ENCODE data around the gene SH3BP4. TPM values are rescaled to one million over a fixed set of nuclear protein-coding genes. Genes with fewer than 3 reads are reported as not detected.

SH3BP4 gene
- total RNA-seq, 2 experiments from 2014 or later, result 0.06 TPM; not detected in 1

DNA sequence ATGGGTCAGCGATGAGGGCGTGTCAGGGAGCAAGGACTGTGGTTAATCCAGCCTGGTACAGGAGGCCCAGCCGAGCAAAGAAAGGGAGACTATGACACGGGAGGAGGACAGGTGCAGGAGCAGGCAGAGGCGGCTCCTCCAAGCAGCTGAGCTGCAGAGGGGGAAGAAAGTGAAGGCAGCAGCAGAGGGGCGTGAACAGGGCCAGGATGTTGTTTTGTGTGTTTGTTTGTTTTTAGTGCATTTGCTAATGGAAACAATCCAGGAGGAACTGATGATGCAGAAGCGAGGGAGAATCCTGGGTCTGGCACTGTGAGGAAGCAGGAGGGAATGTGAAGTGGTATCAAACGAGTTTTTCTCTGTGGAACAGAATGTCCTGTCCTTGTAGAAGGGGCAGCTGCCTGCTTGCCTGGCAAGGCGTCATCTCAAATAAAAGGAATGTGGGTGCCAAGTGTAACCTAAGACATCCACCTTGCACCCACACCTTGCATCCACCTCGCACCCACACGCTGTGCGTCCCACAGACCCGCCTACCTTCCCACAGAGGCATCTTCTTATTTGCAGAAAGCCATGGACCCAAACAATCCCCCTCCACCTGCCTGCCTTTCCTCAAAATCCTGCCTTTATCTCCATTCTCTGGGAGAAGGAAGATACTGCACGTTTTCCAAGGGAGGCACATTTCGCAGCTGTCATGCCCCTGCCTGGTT, 134.8 kb downstream of the SH3BP4 start:
- Histone ChIP-seq H3K27ac (ENCODE audit: low read depth, low read length, poor library complexity, severe bottlenecking) (no peak overlapping the region), H3K9me3 (ENCODE audit: low read length) (no peaks in the 10 kb centered on the region), H3K4me1 (ENCODE audit: insufficient read depth, low read length, poor library complexity, severe bottlenecking) (no peaks in the 10 kb centered on the region), H2AFZ (ENCODE audit: low read length) (no peak overlapping the region), H3K4me2 (ENCODE audit: low read length) (no peak overlapping the region), H3K4me3 (ENCODE audit: low read depth, low read length, poor library complexity, severe bottlenecking) (no peak overlapping the region), H3K36me3 (ENCODE audit: insufficient read depth, low read length) (no peaks in the 10 kb centered on the region), H3K79me2 (ENCODE audit: insufficient read depth, low read depth, low read length) (no peaks in the 10 kb centered on the region), H3K9me2 (ENCODE audit: insufficient read depth, low read length) (no peaks in the 10 kb centered on the region), H4K20me1 (ENCODE audit: insufficient read depth, low read length) (no peaks in the 10 kb centered on the region)
- TF ChIP-seq EZH2phosphoT487 (IDR thresholded peaks at IDR 0.05; ENCODE audit: borderline replicate concordance, low read depth, low read length), result no peak
- no peak for TF ChIP-seq CTCF (conservative IDR thresholded peaks at IDR 0.05; ENCODE audit: low read length)
- CTCF ChIA-PET (ENCODE audit: unreplicated experiment), result no interaction called here
- POLR2A ChIA-PET, result no interaction called here
- no peak for DNase-seq (ENCODE audit: low spot score)
- intact Hi-C loops (cut with micrococcal nuclease; ENCODE audit: unreplicated experiment), result no loop called here
- BruUV-seq (replicated peaks), result no TSS peak

GRCh38 chr2:235087832-235088495, 136.1 kb downstream of the SH3BP4 start:
- intact Hi-C loops (cut with micrococcal nuclease; ENCODE audit: unreplicated experiment), result no loop called here
- H3K9me2 ChIP-seq (ENCODE audit: insufficient read depth, low read length), result no peaks in the 10 kb centered on the region

More at GRCh38 chr2:235087832-235088495, 136.1 kb downstream of the SH3BP4 start:
- H3K4me1 ChIP-seq (ENCODE audit: insufficient read depth, low read length, poor library complexity, severe bottlenecking), result no peaks in the 10 kb centered on the region
- POLR2A ChIA-PET, result interaction anchor here (0.6 kb wide), 1 partner anchor 1099 kb away, joined by 6 read pairs; no protein-coding TSS in a partner anchor
- no peak overlapping the region for H3K4me3 ChIP-seq (ENCODE audit: low read depth, low read length, poor library complexity, severe bottlenecking)
- no peaks in the 10 kb centered on the region for H3K9me3 ChIP-seq (ENCODE audit: low read length)
- H3K79me2 ChIP-seq (ENCODE audit: insufficient read depth, low read depth, low read length), result no peaks in the 10 kb centered on the region
- H4K20me1 ChIP-seq (ENCODE audit: insufficient read depth, low read length), result no peaks in the 10 kb centered on the region
- H3K4me2 ChIP-seq (ENCODE audit: low read length), result no peak overlapping the region
- TF ChIP-seq CTCF (conservative IDR thresholded peaks at IDR 0.05; ENCODE audit: low read length) (no peak), EZH2phosphoT487 (IDR thresholded peaks at IDR 0.05; ENCODE audit: borderline replicate concordance, low read depth, low read length) (no peak)
- no peak for DNase-seq (ENCODE audit: low spot score)
- H2AFZ ChIP-seq (ENCODE audit: low read length), result no peak overlapping the region
- no peak overlapping the region for H3K27ac ChIP-seq (ENCODE audit: low read depth, low read length, poor library complexity, severe bottlenecking)
- no peaks in the 10 kb centered on the region for H3K36me3 ChIP-seq (ENCODE audit: insufficient read depth, low read length)
- CTCF ChIA-PET (ENCODE audit: unreplicated experiment), result no interaction called here
- BruUV-seq (replicated peaks), result no TSS peak
